ENCODE data around the gene PLCB3.

DNA sequence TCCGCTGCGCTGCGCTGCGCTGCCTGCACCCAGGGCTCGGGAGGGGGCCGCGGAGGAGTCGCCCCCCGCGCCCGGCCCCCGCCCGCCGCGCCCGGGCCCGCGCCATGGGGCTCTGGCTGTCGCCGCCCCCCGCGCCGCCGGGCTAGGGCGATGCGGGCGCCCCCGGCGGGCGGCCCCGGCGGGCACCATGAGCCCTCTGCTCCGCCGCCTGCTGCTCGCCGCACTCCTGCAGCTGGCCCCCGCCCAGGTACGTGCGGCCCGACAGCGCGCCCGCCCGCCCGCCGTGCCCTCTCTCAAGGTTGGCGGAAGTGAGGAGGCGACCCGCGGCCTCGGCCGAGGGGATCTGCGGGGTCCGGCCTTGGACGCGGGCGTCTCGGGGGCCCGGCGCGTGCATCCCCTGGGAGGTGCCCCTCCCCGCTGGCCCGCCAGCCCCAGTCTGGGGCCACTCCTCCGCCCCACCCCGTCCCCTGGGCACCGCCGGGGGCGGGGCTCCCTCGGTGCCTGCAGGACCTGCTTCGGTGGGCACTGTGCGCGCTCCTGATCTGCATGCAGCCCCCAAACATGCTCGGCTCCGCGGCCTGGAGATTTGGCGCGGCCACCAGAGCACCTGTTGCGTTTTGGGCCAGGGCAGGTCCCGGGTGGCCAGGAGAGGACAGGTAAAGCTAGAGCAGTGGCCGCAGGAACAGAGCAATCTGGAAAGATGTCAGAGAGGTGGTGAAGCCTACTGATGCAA is 16.5 kb upstream of the PLCB3 start:
- TF ChIP-seq, protein P1, sequence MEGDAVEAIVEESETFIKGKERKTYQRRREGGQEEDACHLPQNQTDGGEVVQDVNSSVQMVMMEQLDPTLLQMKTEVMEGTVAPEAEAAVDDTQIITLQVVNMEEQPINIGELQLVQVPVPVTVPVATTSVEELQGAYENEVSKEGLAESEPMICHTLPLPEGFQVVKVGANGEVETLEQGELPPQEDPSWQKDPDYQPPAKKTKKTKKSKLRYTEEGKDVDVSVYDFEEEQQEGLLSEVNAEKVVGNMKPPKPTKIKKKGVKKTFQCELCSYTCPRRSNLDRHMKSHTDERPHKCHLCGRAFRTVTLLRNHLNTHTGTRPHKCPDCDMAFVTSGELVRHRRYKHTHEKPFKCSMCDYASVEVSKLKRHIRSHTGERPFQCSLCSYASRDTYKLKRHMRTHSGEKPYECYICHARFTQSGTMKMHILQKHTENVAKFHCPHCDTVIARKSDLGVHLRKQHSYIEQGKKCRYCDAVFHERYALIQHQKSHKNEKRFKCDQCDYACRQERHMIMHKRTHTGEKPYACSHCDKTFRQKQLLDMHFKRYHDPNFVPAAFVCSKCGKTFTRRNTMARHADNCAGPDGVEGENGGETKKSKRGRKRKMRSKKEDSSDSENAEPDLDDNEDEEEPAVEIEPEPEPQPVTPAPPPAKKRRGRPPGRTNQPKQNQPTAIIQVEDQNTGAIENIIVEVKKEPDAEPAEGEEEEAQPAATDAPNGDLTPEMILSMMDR (IDR thresholded peaks at IDR 0.05) = peak in 1 of 6 experiments; percentile 21
- peak in 1 of 2 donors; percentile 14 for TF ChIP-seq POLR2A (IDR thresholded peaks at IDR 0.05)
